Tibial artery (tissue), 4 donors: Measurements from ENCODE around the gene TUBA8.
A peak's percentile ranks its signal among the peaks of the same experiment; 100 is the strongest.

Experiments
- DNase-seq, 2 donors: peaks; one replicate each; pipeline ENCODE4 v3.0.0-alpha.2; 2019
- H3K27ac ChIP-seq, 2 donors: fragments of 200-600 bp; sonication (generic) in 1 of 2; 1 replicate in 1 of 2; 2 replicates in 1 of 2; pipeline ENCODE4 v1.5.1; 2018 to 2019; ENCODE audit warnings: mild to moderate bottlenecking in 1 of 2
- H3K27me3 ChIP-seq, 2 donors: fragments of 200-600 bp; sonication (generic) in 1 of 2; one replicate each; pipeline versions ENCODE4 v1.5.1 to v1.6.0; 2016 to 2019
- H3K36me3 ChIP-seq, 3 donors: fragments of 200-600 bp; sonication (generic) in 2 of 3; one replicate each; pipeline ENCODE4 v1.5.1; 2016 to 2019; ENCODE audit warnings: mild to moderate bottlenecking in 2 of 3
- H3K4me1 ChIP-seq, 4 donors: fragments of 200-600 bp; sonication (generic) in 2 of 4; 1 replicate in 3 of 4; 2 replicates in 1 of 4; pipeline ENCODE4 v1.5.1; 2016 to 2019
- H3K4me3 ChIP-seq, 2 donors: fragments of 200-600 bp; sonication (generic) in 1 of 2; 1 replicate in 1 of 2; 2 replicates in 1 of 2; pipeline ENCODE4 v1.5.1; 2018 to 2019; ENCODE audit warnings: mild to moderate bottlenecking in 2 of 2
- H3K9me3 ChIP-seq, 3 donors: fragments of 200-600 bp; sonication (generic) in 1 of 3; one replicate each; pipeline ENCODE4 v1.5.1; 2016 to 2019
- CTCF ChIP-seq, 2 experiments: fragments of 200-600 bp in 1 of 2; fragments of 450-650 bp in 1 of 2; IDR thresholded peaks; one replicate each; pipeline ENCODE4 v1.5.1; 2017 to 2019; ENCODE audit warnings: antibody characterized with exemption in 2 of 2, mild to moderate bottlenecking in 1 of 2, moderate library complexity in 1 of 2
- intact Hi-C: fragments of 100-400 bp; cut with DNase I; formaldehyde crosslinking; loops from one replicate; pipeline ENCODE4 v1.15.0; 2023; ENCODE audit warnings: low total_unique reads

Gene TUBA8

GRCh38 chr22:18085188-18085587 lies 25.4 kb upstream of the TUBA8 start:
- TF ChIP-seq CTCF (IDR thresholded peaks at IDR 0.05) = no peak
- DNase-seq = no peak
- no peak overlapping the region for H3K4me3 ChIP-seq
- H3K36me3 ChIP-seq = peaks cover 74 to 97% (median 86%) of the 10 kb centered on the region in 3 donors
- no peaks in the 10 kb centered on the region for H3K9me3 ChIP-seq
- intact Hi-C loops = no loop called here
- no peak overlapping the region for H3K27ac ChIP-seq
- H3K27me3 ChIP-seq = no peaks in the 10 kb centered on the region
- no peaks in the 10 kb centered on the region for H3K4me1 ChIP-seq

GRCh38 chr22:18087350-18087855 lies 23.2 kb upstream of the TUBA8 start:
- intact Hi-C loops = no loop called here
- peaks cover 60 to 81% (median 66%) of the 10 kb centered on the region in 3 donors for H3K36me3 ChIP-seq
- H3K9me3 ChIP-seq = no peaks in the 10 kb centered on the region
- no peaks in the 10 kb centered on the region for H3K27me3 ChIP-seq
- H3K27ac ChIP-seq = no peak overlapping the region
- peaks cover 0 to 10% (median 2%) of the 10 kb centered on the region in 4 donors for H3K4me1 ChIP-seq
- H3K4me3 ChIP-seq = no peak overlapping the region
- TF ChIP-seq CTCF (IDR thresholded peaks at IDR 0.05) = no peak
- DNase-seq = no peak

GRCh38 chr22:18088825-18089568 lies 21.6 kb upstream of the TUBA8 start:
- H3K27ac ChIP-seq = no peak overlapping the region
- no peak for DNase-seq
- intact Hi-C loops = no loop called here

GRCh38 chr22:18090286-18090685 lies 20.3 kb upstream of the TUBA8 start:
- H3K27ac ChIP-seq = peak overlapping the region in 1 of 2 donors; percentile 84

More at GRCh38 chr22:18088825-18089568, 21.6 kb upstream of the TUBA8 start:
- Histone ChIP-seq H3K27me3 (no peaks in the 10 kb centered on the region), H3K4me3 (no peak overlapping the region), H3K4me1 (peaks cover 0 to 16% (median 3%) of the 10 kb centered on the region in 4 donors), H3K36me3 (peaks cover 48 to 65% (median 50%) of the 10 kb centered on the region in 3 donors), H3K9me3 (no peaks in the 10 kb centered on the region)
- no peak for TF ChIP-seq CTCF (IDR thresholded peaks at IDR 0.05)

GRCh38 chr22:18091478-18091877 lies 19.1 kb upstream of the TUBA8 start:
- peak overlapping the region; percentile 79 to 84 for H3K27ac ChIP-seq
- DNase-seq = no peak
- H3K4me1 ChIP-seq = peaks cover 0 to 16% (median 3%) of the 10 kb centered on the region in 4 donors
- H3K9me3 ChIP-seq = no peaks in the 10 kb centered on the region
- peak overlapping the region; percentile 32 to 49 for H3K4me3 ChIP-seq
- intact Hi-C loops = no loop called here
- no peak for TF ChIP-seq CTCF (IDR thresholded peaks at IDR 0.05)
- H3K27me3 ChIP-seq = no peaks in the 10 kb centered on the region
- peaks cover 26 to 40% (median 30%) of the 10 kb centered on the region in 3 donors for H3K36me3 ChIP-seq

More at GRCh38 chr22:18090286-18090685, 20.3 kb upstream of the TUBA8 start:
- peaks cover 0 to 16% (median 3%) of the 10 kb centered on the region in 4 donors for H3K4me1 ChIP-seq
- H3K36me3 ChIP-seq = peaks cover 37 to 52% (median 41%) of the 10 kb centered on the region in 3 donors
- TF ChIP-seq CTCF (IDR thresholded peaks at IDR 0.05) = no peak
- intact Hi-C loops = no loop called here
- H3K4me3 ChIP-seq = no peak overlapping the region
- no peak for DNase-seq
- H3K27me3 ChIP-seq = no peaks in the 10 kb centered on the region
- no peaks in the 10 kb centered on the region for H3K9me3 ChIP-seq
